Measurements from ENCODE around the gene CCDC106.

Gene CCDC106

DNA sequence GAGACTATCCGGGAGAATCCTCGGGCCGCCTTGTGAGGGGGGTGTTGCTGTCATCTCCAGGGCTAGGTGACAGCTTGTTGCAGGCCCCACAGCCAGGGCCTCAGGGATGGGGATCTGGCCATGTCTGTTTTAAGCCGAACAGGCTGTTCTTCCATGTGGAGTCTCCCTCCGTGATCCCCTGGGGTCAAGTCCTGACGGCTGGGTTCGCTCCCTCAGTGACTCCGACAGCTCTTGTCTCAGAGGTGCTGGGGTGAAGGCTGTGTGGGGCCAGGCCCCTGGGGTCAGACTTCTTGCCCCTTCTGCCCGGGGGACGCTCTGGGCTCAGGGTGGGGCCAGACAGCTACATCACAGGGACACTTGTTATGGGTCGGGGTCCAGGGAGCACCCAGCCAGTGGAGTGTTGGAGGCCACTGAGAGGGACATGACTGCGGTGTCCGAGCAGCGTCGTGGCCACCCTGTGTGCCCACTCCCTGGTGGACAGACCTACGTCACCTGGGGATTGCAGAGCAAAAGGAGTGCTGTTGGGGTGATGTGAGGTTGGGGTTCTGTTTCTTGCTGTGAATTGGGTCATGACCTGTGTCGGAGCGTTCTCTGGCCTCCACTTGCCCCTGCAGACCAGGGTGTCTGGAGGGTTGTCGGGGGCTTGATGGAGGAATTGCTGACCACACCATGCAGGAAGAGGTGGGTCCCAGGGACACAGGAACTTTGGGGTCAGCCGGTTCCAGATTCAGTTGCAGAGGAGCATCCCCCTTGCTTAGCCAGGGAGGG lies 48.5 kb downstream of the CCDC106 start:
- DNase-seq, result no peak

DNA sequence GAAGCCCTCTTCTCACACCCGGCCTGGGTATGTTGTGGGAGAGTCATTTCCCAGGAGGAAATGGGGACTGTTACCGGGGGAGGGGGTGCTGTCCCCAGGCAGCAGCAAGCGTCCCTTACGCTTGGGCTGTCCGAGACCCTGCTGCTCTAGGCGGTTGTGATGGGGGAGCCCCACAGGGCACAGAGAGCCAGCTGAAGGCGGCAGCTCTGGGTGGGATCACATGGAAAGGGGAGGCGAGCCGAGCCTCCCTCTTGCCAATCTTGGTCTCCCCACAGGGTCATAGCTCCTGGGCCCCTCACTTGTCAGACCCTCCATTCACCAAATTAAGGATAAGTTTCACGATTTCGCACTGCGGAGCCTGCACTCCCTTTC lies 49.0 kb downstream of the CCDC106 start:
- DNase-seq, result no peak

DNA sequence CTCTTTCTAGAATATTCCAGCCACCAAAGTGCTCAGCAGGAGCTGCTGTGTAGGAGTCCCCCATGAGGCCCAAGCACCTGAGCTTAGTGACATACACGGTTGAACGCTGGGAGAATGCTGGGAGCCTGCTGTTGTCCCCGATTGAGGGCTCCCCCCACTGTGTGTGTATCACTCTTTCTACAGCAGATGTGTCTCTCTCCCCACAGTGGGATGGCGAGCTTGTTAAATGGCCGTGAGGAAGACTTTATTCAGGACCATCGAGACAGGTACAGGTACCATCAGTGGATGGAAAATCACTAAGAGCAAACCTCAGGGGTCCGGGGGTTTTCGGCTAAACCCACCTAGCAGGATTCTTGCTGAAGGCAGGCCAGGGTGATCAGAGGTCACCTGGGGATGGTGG lies 49.7 kb downstream of the CCDC106 start:
- DNase-seq, result no peak

DNA sequence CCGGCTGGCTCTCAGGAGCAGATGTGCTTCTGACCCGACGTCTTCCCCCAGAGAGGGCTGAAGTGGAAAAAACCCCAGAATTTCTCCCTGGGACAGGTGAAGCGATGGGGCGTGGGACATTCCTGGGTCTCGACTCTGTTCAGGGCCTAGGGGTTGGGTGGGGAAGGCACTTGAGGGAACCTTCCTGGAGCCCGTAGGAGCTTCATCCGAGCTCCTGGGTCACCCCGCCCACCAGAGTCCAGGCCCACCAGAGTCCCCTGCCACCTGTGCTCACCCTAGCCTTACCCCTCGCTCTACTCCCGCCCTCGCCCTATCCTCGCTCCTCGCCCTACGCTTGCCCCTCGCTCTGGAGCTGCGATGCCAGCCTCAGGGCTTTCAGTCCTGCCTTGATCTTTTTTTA lies 50.2 kb downstream of the CCDC106 start:
- DNase-seq, result no peak

DNA sequence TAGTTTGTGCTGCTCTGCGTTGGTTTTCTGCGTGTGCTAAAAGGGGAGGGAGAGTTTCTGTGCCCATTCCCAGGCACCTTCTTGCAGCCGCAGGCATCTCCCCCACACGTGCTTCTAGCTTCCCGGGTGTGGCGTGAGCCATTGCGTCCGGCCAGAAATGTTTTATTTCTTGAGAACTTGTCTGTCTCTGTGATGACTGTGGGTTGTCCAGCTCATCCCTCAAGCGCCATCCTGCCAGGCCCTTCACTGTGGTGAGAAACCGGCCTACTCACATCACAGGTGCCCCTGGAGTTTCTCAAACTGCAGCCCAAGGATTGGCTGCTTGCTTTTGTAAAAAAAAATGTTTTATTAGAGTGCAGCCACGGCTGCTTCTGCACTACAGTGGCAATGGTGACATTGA lies 51.2 kb downstream of the CCDC106 start:
- no peak for DNase-seq

DNA sequence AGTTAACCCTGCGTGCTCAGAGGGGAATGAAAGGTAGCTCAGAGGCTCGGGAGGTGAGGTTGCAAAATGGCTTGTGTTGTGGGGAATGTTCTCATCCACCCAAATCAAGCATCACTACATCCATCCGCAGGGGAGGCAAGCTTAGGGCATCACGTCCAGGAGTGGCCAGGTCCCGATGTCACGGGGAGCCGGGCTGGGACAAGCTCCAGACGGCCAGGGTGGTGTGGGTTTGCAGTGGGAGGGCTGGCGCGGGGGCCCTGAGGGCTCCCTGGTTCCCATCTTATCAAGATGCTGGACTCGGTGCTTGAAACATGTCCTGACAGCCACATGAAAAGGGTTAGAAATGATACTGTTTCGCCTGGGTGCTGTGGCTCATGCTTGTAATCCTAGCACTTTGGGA lies 52.8 kb downstream of the CCDC106 start:
- no peak for DNase-seq

DNA sequence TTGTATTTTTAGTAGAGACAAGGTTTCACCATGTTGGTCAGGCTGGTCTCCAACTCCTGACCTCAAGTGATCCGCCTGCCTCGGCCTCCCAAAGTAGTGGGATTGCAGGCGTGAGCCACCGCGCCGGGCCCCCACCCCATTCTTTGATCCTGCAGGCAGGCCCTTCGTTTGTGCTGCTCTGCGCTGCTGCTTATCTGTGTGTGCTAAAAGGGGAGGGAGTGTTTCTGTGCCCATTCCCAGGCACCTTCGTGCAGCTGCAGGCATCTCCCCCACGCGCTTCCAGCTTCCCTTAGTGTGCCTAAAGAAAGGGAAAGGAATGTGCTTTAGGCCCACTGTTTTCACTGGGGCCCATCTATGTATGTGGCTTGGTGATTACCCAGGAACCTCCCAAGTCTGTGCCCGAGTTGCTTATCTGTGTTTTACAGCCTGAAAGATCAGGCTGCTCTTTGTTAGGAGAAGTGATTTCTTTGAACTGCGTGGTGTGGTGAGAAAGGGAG lies 54.2 kb downstream of the CCDC106 start:
- DNase-seq, result no peak
